ENCODE measurements around the gene GOT1.
A peak's percentile ranks its signal among the peaks of the same experiment; 100 is the strongest.

Gene GOT1

DNA sequence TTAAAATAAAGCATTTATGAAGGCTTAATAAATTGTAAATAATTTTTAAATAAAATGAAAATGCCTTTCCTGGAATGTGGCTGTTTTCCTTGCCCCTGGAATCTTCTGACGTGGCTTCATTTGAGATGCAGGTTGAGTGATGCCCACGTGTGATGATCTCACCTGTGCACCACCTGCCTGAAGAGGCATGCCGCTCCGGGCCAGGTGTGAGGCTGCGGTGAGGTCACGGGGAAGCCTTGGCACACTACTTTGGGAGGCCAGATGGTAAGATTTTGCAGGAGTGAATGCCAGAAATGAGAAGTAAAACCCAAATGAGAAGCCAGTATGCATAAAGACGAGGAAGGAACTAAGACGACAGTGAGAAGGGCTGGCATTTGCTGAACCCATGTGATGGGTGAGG lies 36.2 kb downstream of the GOT1 start:
- no peak for DNase-seq

DNA sequence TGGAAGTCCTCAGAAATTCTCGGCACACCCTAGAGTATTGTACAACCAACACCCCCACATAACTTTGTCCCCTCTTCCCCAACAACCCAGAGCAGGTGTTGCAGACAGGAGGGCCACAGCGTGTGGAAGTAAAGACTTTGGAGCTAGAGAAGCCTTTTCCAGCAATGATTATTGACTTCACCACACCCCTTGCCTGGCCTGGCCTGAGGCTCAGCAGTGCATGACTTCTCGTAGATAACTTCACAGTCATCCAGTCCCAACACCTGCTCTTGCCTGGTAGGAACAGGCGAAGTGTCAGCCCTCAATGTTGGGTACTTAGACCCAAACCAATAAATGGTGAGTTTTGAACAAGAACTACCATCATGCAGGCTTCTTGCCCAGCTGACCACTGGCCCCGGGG lies 36.7 kb downstream of the GOT1 start:
- peak; percentile 59 for DNase-seq

DNA sequence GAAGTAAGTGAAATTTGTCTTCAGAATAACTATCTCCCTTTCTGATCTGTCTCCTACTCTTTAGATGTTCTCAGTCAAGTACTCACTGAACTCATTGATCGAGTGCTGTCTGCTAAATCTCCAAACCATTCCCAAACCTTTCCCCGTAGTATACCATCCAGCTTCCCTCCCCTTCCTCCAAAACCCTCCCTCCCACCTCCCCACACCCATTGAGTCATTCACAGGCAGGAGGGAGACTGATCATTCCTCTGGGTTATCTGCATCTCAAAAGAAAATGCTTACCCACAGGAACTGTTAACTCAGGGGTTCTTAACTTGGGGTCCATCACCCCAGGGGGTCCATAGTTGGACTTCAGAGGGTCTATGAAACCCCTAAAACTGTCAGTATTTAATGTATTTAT lies 37.4 kb downstream of the GOT1 start:
- DNase-seq: peak; percentile 76

DNA sequence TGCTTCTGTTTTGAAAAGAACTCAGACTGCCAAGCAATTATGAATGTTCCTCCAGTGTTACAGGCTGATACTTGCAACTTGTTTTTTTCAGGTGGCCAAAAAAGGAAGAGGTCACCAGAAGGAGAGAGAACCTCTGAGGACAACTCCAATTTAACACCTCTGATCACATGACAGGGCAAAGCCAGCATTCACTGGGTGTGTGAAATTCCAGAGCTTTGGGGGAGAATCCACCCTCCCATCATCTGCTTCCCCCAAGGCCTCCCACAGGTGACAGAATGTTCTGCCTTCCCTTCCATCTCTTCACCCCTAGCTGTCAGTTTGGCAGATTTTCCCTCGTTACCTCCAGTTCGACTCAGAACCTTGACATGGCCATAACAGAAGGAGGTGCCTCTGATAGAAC lies 39.1 kb downstream of the GOT1 start:
- DNase-seq: no peak

- no peak for DNase-seq
These were observed 40.5 kb downstream of the GOT1 start for GRCh38 chr10:99389729-99390480.

DNA sequence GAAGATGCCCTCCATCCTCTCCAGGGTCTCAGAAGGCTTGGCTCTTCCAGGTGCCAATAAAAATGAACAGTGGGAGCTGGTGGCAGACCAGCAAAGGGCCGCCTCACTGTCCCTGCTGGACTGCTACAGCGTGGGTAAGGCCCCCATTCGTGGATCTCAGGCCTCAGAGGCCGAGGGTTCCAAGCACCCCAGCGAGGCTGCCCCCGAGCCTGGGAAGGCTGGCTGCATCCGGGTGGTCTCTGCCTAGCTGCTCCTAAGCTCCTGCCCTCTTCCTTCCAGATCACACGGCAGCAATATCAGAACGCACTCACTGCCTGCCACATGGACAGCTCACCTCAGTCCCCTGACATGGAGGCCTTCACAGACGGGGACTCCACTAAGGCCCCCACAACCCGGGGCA lies 42.9 kb downstream of the GOT1 start:
- no peak for DNase-seq

DNA sequence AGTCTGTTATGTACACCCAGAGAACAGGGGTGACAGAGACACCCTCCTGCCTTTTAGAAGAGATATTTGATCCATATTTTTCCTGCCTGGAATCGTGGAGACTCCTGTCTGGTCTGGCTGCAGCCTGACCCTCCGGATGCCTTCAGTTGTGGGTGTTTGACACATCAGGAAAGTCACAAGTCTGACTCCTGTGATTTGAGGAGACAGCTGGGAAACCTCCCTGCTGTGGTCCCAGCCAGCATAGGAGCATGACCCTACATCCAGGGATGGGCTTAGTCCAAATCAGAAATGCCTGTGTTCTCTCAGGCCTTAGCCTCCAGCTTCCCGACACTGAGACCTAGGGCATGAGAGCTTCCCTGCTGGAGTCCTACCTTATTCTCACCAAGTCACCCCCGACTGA lies 43.4 kb downstream of the GOT1 start:
- DNase-seq: no peak

- DNase-seq: no peak
These were observed 48.2 kb downstream of the GOT1 start for GRCh38 chr10:99382176-99382575.

- DNase-seq: no peak
These were observed 55.0 kb downstream of the GOT1 start for GRCh38 chr10:99375426-99375825.

- no peak for DNase-seq
These were observed 55.5 kb downstream of the GOT1 start for GRCh38 chr10:99374972-99375371.

- DNase-seq: no peak
These were observed 55.9 kb downstream of the GOT1 start for GRCh38 chr10:99374526-99374925.

DNA sequence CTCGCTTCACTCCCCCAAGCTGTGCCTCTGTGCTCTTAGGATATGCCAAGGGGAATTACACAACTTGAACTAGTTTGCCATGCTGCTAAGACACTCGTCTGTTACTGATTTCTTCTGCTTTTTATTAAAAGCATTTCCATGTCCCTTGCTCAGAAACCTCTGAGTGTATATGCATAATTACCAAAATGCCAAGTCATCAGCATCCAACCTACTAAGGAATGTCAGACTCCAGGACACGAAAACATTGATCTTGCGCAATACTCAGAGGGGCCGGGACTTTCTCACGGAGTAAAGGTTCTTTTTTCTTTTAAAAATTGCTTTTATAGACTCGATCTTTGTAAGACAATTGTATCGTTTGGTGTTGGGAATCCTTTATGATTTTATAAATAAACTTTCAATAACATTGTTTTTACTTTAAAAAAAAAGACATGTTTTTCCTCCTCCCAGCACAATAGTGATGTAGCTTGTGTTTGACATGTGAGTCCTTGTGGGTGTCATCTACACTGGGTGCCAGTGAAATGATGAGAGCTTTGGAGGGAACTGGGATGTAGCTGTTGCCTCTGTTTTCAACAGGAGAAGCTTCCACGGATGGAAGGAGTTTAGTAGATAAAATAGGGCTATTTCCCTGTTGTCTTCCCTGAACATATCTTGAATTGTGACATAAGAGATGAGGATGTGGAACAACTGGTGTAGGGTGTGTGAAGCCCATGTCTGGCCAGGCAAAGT lies 57.7 kb downstream of the GOT1 start:
- no peak for DNase-seq

GRCh38 chr10:99370993-99371392 lies 59.4 kb downstream of the GOT1 start:
- no peak for DNase-seq

- no peak for DNase-seq
These were observed 60.9 kb downstream of the GOT1 start for GRCh38 chr10:99369551-99369950.

GRCh38 chr10:99369126-99369525 lies 61.3 kb downstream of the GOT1 start:
- DNase-seq: no peak

DNA sequence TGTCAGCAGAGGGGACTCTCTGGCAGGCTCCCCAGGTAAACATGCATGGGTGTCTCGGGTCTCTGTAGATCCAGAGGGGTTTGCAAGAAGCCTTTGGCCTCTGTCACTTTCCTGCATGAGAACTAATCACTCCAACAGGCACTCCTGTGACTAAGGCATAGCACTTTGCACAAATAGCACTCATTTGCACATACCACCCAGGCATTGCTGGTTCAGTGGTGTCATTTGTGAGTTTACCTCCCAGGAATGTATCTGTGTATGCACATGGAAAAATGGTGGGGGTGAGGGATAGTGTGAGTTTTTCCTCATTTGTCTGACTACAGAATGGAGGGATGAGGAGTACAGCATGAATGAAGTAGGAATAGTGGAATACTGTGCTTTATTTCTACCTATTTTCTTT lies 61.8 kb downstream of the GOT1 start:
- DNase-seq: peak; percentile 79

- no peak for DNase-seq
These were observed 63.8 kb downstream of the GOT1 start for GRCh38 chr10:99366666-99367065.

DNA sequence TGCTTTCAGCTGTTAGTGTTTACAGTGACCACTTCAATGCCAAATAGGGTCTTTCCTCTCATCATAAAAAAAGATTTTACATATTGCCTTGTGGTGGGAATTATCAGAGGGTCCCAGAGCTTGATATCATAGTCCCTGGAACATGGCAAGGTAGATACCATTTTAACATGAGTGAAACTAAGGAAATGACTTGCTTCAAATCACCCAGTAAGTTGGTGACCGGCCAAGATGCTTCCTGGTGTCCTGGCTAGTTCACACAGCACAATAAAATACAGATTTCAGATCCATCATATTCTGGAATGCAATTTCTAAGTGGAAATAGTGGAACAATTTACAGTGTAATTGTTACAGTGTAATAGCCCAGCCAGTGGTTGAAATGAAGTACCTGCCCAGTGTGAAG lies 64.7 kb downstream of the GOT1 start:
- no peak for DNase-seq

DNA sequence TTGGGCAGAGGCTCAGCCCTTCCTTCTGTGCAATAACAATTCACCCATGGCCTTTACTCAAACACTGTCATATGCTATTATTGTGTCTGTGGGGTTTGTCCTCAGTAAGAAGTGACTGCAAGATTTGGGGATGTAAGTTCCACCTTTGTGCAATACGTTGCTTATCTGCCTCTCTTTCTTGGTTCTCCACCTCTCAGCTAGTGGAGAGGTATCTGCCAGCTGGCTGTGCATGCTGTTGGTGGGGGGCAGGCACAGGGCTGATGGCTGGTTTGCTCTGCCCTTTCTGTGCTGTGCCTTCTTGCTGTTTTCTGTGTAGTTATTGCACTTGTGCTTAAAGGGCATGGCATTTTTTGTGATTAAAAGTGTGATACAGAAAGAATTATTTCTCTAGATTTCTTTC lies 65.1 kb downstream of the GOT1 start:
- no peak for DNase-seq

GRCh38 chr10:99364125-99364524 lies 66.3 kb downstream of the GOT1 start:
- DNase-seq: no peak

- DNase-seq: no peak
These were observed 69.5 kb downstream of the GOT1 start for GRCh38 chr10:99360934-99361333.

GRCh38 chr10:99358101-99358500 lies 72.3 kb downstream of the GOT1 start:
- no peak for DNase-seq

DNA sequence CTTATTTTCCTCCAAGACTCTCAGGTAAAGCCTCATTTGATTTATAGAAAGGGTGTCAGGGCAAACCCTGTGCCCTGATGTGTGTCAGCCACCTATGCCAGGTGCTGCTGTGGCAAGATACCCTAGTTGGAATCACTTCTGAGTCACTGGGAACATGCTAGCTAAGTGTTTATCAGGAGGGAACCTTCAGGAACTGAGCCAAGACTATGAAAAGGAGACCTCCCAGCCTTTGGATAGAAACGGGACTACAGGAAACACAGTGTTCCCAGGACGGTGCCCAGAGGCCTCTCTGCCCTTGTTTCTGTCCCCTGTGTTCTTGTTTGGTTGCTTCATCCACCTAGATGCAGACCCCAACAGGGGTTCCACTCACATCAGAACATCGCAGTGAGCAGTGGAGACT lies 72.7 kb downstream of the GOT1 start:
- no peak for DNase-seq

GRCh38 chr10:99353182-99353581 lies 77.2 kb downstream of the GOT1 start:
- DNase-seq: no peak

DNA sequence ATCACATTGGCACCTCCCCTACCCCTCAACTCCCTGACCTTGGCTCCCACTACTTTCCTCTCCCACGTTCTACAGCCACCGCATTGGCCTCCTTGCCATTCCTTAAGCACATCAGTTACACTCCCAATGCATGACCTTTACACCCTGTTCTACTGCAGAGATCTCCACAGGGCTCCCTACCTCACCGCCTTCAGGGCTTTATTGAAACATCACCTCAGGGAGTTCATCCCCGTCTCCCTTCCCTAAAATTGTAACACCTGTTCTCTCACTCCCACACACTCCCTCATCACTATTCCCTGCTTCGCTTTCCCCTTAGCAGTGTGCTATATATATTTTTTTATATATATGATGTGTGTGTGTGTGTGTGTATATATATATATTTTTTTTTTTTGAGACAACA lies 82.8 kb downstream of the GOT1 start:
- DNase-seq: no peak
